HepG2 (cell line): ENCODE measurements around the gene DNAJC15. TPM values are rescaled to one million over a fixed set of nuclear protein-coding genes. Genes with fewer than 3 reads are reported as not detected.

Experiments used
- DZIP1 ChIP-seq: sonication (generic); formaldehyde crosslinking; IDR thresholded peaks from 2 replicates; pipeline ENCODE4 v1.5.0; 2020; ENCODE audit warnings: mild to moderate bottlenecking, missing genetic modification reagents
- FIP1L1 ChIP-seq: fragments of 200-400 bp; formaldehyde crosslinking; IDR thresholded peaks from 2 replicates; pipeline ENCODE4 v1.6.1; 2018; ENCODE audit warnings: low read depth, mild to moderate bottlenecking, low read length, moderate library complexity, borderline replicate concordance; ENCODE audit not compliant: insufficient read depth
- GATA4 ChIP-seq: sonication (generic); IDR thresholded peaks from 2 replicates; pipeline ENCODE4 v1.6.1; 2016; ENCODE audit warnings: antibody characterized with exemption, low read depth, borderline replicate concordance
- GATAD1 ChIP-seq: IDR thresholded peaks from 2 replicates; pipeline ENCODE4 v1.6.1; 2016; ENCODE audit warnings: missing genetic modification reagents, missing compliant biosample characterization
- HDAC2 ChIP-seq: sonication (generic); formaldehyde crosslinking; IDR thresholded peaks from 2 replicates; pipeline ENCODE4 v1.4.0; 2020; ENCODE audit warnings: missing genetic modification reagents
- HNRNPH1 ChIP-seq: fragments of 200-400 bp; formaldehyde crosslinking; optimal IDR thresholded peaks from 2 replicates; pipeline ENCODE3; 2017; ENCODE audit warnings: mild to moderate bottlenecking, low read depth, low read length
- KMT2B ChIP-seq: IDR thresholded peaks from 2 replicates; pipeline ENCODE4 v1.6.1; 2016; ENCODE audit warnings: missing genetic modification reagents, missing compliant biosample characterization
- MEIS2 ChIP-seq: sonication (generic); formaldehyde crosslinking; IDR thresholded peaks from 2 replicates; pipeline ENCODE4 v1.9.0; 2021; ENCODE audit warnings: mild to moderate bottlenecking, missing genetic modification reagents
- NFATC3 ChIP-seq: sonication (generic); formaldehyde crosslinking; IDR thresholded peaks from 2 replicates; pipeline ENCODE4 v1.5.1; 2020; ENCODE audit warnings: mild to moderate bottlenecking, missing genetic modification reagents
- NFYC ChIP-seq: IDR thresholded peaks from 2 replicates; pipeline ENCODE4 v1.6.1; 2016; ENCODE audit warnings: missing genetic modification reagents, missing compliant biosample characterization
- NR2F6 ChIP-seq, 2 experiments: IDR thresholded peaks; 2 replicates each; pipeline ENCODE4 v1.6.1; 2016; ENCODE audit warnings: antibody characterized with exemption in 1 of 2, mild to moderate bottlenecking in 1 of 2
- SALL2 ChIP-seq: sonication (generic); formaldehyde crosslinking; IDR thresholded peaks from 2 replicates; pipeline ENCODE4 v1.8.1; 2023; ENCODE audit warnings: mild to moderate bottlenecking, missing genetic modification reagents, inconsistent platforms
- SP4 ChIP-seq: sonication (generic); formaldehyde crosslinking; IDR thresholded peaks from 2 replicates; pipeline ENCODE4 v1.8.1; 2023; ENCODE audit warnings: mild to moderate bottlenecking, missing genetic modification reagents
- TERF1 ChIP-seq: sonication (generic); formaldehyde crosslinking; IDR thresholded peaks from 2 replicates; pipeline ENCODE4 v1.8.0; 2022; ENCODE audit warnings: mild to moderate bottlenecking, missing genetic modification reagents, moderate library complexity
- ZMYM2 ChIP-seq: sonication (generic); formaldehyde crosslinking; IDR thresholded peaks from 2 replicates; pipeline ENCODE4 v1.8.0; 2022; ENCODE audit warnings: mild to moderate bottlenecking, missing genetic modification reagents
- ZNF232 ChIP-seq: sonication (generic); formaldehyde crosslinking; IDR thresholded peaks from 2 replicates; pipeline ENCODE4 v1.4.0; 2020; ENCODE audit warnings: missing genetic modification reagents, borderline replicate concordance
- ZNF234 ChIP-seq: sonication (generic); formaldehyde crosslinking; conservative IDR thresholded peaks from 2 replicates; pipeline ENCODE4 v1.5.1; 2020; ENCODE audit warnings: mild to moderate bottlenecking, missing genetic modification reagents
- ZNF337 ChIP-seq: sonication (generic); formaldehyde crosslinking; IDR thresholded peaks from 2 replicates; pipeline ENCODE4 v1.5.1; 2020; ENCODE audit warnings: missing genetic modification reagents, low read depth, mild to moderate bottlenecking, borderline replicate concordance
- ZNF776 ChIP-seq: sonication (generic); formaldehyde crosslinking; IDR thresholded peaks from 2 replicates; pipeline ENCODE4 v1.4.0; 2020; ENCODE audit warnings: mild to moderate bottlenecking, missing genetic modification reagents
- polyA plus RNA-seq, 8 experiments: library from polyadenylated mRNA; depleted of rRNA in 3 of 8; stranded (reverse) in 7 of 8; unstranded in 1 of 8; fragments of >200 nt; fragmentation: Illumina TruSeq in 4 of 8; extraction: Trizol in 4 of 8; gene quantifications; 2 replicates each; pipeline versions ENCODE4 v1.2.1 to v1.2.3, GENCODE V29; 2011 to 2016; ENCODE audit warnings: low read depth in 4 of 8, missing spikeins in 1 of 8, mixed read lengths in 1 of 8; ENCODE audit not compliant: insufficient read depth in 1 of 8
- total RNA-seq, 5 experiments: library from RNA; depleted of rRNA; stranded (reverse); fragments of >200 nt; fragmentation: Illumina TruSeq; extraction: Trizol; gene quantifications; 2 replicates each; pipeline ENCODE4 v1.2.3, GENCODE V29; 2016; ENCODE audit warnings: low read depth in 1 of 5
- TF ChIP-seq, protein P1 (sequence below): sonication (generic); formaldehyde crosslinking; IDR thresholded peaks from 2 replicates; pipeline ENCODE4 v1.4.0; 2020; ENCODE audit warnings: missing genetic modification reagents
- TF ChIP-seq, protein P2 (sequence below): IDR thresholded peaks from 2 replicates; pipeline ENCODE4 v1.6.1; 2012; ENCODE audit warnings: inconsistent platforms
- TF ChIP-seq, protein P3 (sequence below): sonication (generic); formaldehyde crosslinking; IDR thresholded peaks from 2 replicates; pipeline ENCODE4 v1.4.0; 2020; ENCODE audit warnings: missing genetic modification reagents, borderline replicate concordance

Gene DNAJC15
- total and polyA plus RNA-seq, 2 of the 13 experiments (the other 11 are each of a cell fraction or from before 2014, with no cell fraction given) = 23.0 to 31.9 TPM

- TF ChIP-seq DZIP1 (CRISPR knock-in tag) (peak; percentile 44; the same call in 1 of the 2 replicates), KMT2B (CRISPR knock-in tag) (peak; percentile 78), SP4 (CRISPR knock-in tag) (no peak), ZNF337 (no peak), ZNF232 (CRISPR knock-in tag) (peak; percentile 23; the same call in 1 of the 2 replicates), ZNF234 (CRISPR knock-in tag) (no peak), GATAD1 (CRISPR knock-in tag) (peak; percentile 85), NFATC3 (CRISPR knock-in tag) (no peak), ZMYM2 (CRISPR knock-in tag) (no peak), MEIS2 (no peak), HNRNPH1 (no peak), HDAC2 (CRISPR knock-in tag) (peak; percentile 74), GATA4 (0 out of 2 replicates have a peak, but pooled peaks have one; percentile 38), SALL2 (CRISPR knock-in tag) (peak; percentile 44; the same call in 1 of the 2 replicates), NR2F6 (IDR thresholded peaks at IDR 0.05) (no peak), NR2F6 (CRISPR knock-in tag; IDR thresholded peaks at IDR 0.05) (peak; percentile 18; the same call in 1 of the 2 replicates), TERF1 (CRISPR knock-in tag) (no peak), ZNF776 (no peak), NFYC (CRISPR knock-in tag) (no peak), FIP1L1 (0 out of 2 replicates have a peak, but pooled peaks have one; percentile 57)
- TF ChIP-seq, protein P1, sequence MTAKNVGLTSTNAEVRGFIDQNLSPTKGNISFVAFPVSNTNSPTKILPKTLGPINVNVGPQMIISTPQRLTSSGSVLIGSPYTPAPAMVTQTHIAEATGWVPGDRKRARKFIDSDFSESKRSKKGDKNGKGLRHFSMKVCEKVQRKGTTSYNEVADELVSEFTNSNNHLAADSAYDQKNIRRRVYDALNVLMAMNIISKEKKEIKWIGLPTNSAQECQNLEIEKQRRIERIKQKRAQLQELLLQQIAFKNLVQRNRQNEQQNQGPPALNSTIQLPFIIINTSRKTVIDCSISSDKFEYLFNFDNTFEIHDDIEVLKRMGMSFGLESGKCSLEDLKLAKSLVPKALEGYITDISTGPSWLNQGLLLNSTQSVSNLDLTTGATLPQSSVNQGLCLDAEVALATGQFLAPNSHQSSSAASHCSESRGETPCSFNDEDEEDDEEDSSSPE (CRISPR knock-in tag) = peak; percentile 76
- TF ChIP-seq, protein P2, sequence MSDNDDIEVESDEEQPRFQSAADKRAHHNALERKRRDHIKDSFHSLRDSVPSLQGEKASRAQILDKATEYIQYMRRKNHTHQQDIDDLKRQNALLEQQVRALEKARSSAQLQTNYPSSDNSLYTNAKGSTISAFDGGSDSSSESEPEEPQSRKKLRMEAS = peak; percentile 55; the same call in 1 of the 2 replicates
- TF ChIP-seq, protein P3, sequence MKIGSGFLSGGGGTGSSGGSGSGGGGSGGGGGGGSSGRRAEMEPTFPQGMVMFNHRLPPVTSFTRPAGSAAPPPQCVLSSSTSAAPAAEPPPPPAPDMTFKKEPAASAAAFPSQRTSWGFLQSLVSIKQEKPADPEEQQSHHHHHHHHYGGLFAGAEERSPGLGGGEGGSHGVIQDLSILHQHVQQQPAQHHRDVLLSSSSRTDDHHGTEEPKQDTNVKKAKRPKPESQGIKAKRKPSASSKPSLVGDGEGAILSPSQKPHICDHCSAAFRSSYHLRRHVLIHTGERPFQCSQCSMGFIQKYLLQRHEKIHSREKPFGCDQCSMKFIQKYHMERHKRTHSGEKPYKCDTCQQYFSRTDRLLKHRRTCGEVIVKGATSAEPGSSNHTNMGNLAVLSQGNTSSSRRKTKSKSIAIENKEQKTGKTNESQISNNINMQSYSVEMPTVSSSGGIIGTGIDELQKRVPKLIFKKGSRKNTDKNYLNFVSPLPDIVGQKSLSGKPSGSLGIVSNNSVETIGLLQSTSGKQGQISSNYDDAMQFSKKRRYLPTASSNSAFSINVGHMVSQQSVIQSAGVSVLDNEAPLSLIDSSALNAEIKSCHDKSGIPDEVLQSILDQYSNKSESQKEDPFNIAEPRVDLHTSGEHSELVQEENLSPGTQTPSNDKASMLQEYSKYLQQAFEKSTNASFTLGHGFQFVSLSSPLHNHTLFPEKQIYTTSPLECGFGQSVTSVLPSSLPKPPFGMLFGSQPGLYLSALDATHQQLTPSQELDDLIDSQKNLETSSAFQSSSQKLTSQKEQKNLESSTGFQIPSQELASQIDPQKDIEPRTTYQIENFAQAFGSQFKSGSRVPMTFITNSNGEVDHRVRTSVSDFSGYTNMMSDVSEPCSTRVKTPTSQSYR (CRISPR knock-in tag) = no peak
These were observed at the start of gene DNAJC15 (continued) for GRCh38 chr13:43023289-43023963.
